SK-N-SH (cell line): ENCODE results near the gene HAGH. TPM values are rescaled to one million over a fixed set of nuclear protein-coding genes. Genes with fewer than 3 reads are reported as not detected.

Experiments
- CTCF ChIA-PET: fragments of 300-600, 350-600 bp; formaldehyde crosslinking; extraction: SDS; loops from one replicate; lab custom pipeline; 2021; lab: Yijun Ruan, JAX
- POLR2A ChIA-PET: fragments of 350-600 bp; sonication (Branson Sonifier 250); formaldehyde crosslinking; extraction: SDS; loops from one replicate; lab custom pipeline; 2020; ENCODE audit warnings: antibody characterized with exemption, inconsistent platforms; lab: Yijun Ruan, JAX
- DNase-seq: peaks from one replicate; pipeline ENCODE4 v3.0.0; 2012
- H2AFZ ChIP-seq: fragments of 200-600 bp; sonication (generic); 2 replicates; pipeline ENCODE4 v1.8.1; 2016; ENCODE audit warnings: antibody characterized with exemption, mild to moderate bottlenecking, low read depth
- H3F3A ChIP-seq: fragments of 200-600 bp; sonication (generic); replicated peaks from 2 replicates; pipeline ENCODE3; 2016; ENCODE audit warnings: antibody characterized with exemption, mild to moderate bottlenecking; ENCODE audit not compliant: insufficient read depth
- H3K27ac ChIP-seq, 2 experiments: fragments of 200-500 bp in 1 of 2; fragments of 200-600 bp in 1 of 2; sonication (Bioruptor generic) in 1 of 2; sonication (generic), shearing (Covaris generic) in 1 of 2; 2 replicates each; pipeline versions ENCODE4 v1.5.1 to v1.6.1; 2014 to 2016; ENCODE audit warnings: low read depth in 2 of 2, inconsistent platforms in 1 of 2, low read length in 1 of 2, mild to moderate bottlenecking in 1 of 2, mixed read lengths in 1 of 2
- H3K27me3 ChIP-seq: fragments of 200-600 bp; sonication (generic), shearing (Covaris generic); 2 replicates; pipeline ENCODE4 v1.6.1; 2016; ENCODE audit warnings: mixed run types; ENCODE audit not compliant: insufficient read depth
- H3K36me3 ChIP-seq, 2 experiments: fragments of 200-500 bp in 1 of 2; fragments of 200-600 bp in 1 of 2; sonication (Bioruptor generic) in 1 of 2; sonication (generic) in 1 of 2; replicated peaks in 1 of 2; 2 replicates each; pipeline versions ENCODE3 to v1.5.1; 2014 to 2016; ENCODE audit warnings: low read length in 1 of 2, mild to moderate bottlenecking in 1 of 2; ENCODE audit not compliant: insufficient read depth in 2 of 2, control insufficient read depth in 1 of 2
- H3K4me1 ChIP-seq, 2 experiments: fragments of 200-500 bp in 1 of 2; fragments of 200-600 bp in 1 of 2; sonication (Bioruptor generic) in 1 of 2; sonication (generic), shearing (Covaris generic) in 1 of 2; 2 replicates each; pipeline versions ENCODE4 v1.5.1 to v1.6.1; 2014 to 2016; ENCODE audit warnings: low read depth in 1 of 2, low read length in 1 of 2, mixed run types in 1 of 2; ENCODE audit not compliant: insufficient read depth in 2 of 2, control insufficient read depth in 1 of 2
- H3K4me2 ChIP-seq: fragments of 200-600 bp; sonication (generic), shearing (Covaris generic); 2 replicates; pipeline ENCODE4 v1.6.1; 2017; ENCODE audit warnings: mixed run types
- H3K4me3 ChIP-seq, 2 experiments: fragments of 200-500 bp in 1 of 2; fragments of 200-600 bp in 1 of 2; sonication (Bioruptor generic) in 1 of 2; sonication (generic), shearing (Covaris generic) in 1 of 2; 2 replicates each; pipeline versions ENCODE4 v1.5.1 to v1.8.1; 2014 to 2016; ENCODE audit warnings: low read depth in 2 of 2, inconsistent platforms in 1 of 2, low read length in 1 of 2, mild to moderate bottlenecking in 1 of 2, mixed read lengths in 1 of 2, moderate library complexity in 1 of 2
- H3K79me2 ChIP-seq: fragments of 200-600 bp; sonication (generic); 2 replicates; pipeline ENCODE4 v1.8.1; 2017; ENCODE audit warnings: mild to moderate bottlenecking; ENCODE audit not compliant: insufficient read depth
- H3K9ac ChIP-seq: fragments of 200-600 bp; sonication (generic); 2 replicates; pipeline ENCODE4 v1.6.1; 2017; ENCODE audit warnings: mixed run types
- H3K9me2 ChIP-seq: fragments of 200-600 bp; sonication (generic); 2 replicates; pipeline ENCODE4 v1.6.1; 2017; ENCODE audit warnings: mixed run types
- H3K9me3 ChIP-seq: fragments of 200-600 bp; sonication (generic); 2 replicates; pipeline ENCODE4 v1.6.1; 2017; ENCODE audit warnings: mixed run types, mild to moderate bottlenecking, moderate library complexity
- H4K20me1 ChIP-seq: fragments of 200-600 bp; sonication (generic); 2 replicates; pipeline ENCODE4 v1.6.1; 2017; ENCODE audit warnings: mild to moderate bottlenecking, mixed run types; ENCODE audit not compliant: insufficient read depth
- CHD2 ChIP-seq: fragments of 150-350 bp; IDR thresholded peaks from 2 replicates; pipeline ENCODE4 v1.6.1; 2018; ENCODE audit warnings: low read length; ENCODE audit not compliant: partially characterized antibody
- EP300 ChIP-seq, 2 experiments: IDR thresholded peaks; 2 replicates each; pipeline versions ENCODE4 v1.4.0 to v1.6.1; 2012; ENCODE audit warnings: borderline replicate concordance in 1 of 2, low read depth in 1 of 2, low read length in 1 of 2
- EZH2phosphoT487 ChIP-seq: fragments of 200-600 bp; sonication (generic); IDR thresholded peaks from 2 replicates; pipeline ENCODE4 v1.6.1; 2017; ENCODE audit warnings: low read depth, mixed run types, mild to moderate bottlenecking, antibody characterized with exemption, moderate library complexity, borderline replicate concordance
- GABPA ChIP-seq: IDR thresholded peaks from 2 replicates; pipeline ENCODE4 v1.4.0; 2012; ENCODE audit warnings: low read depth, mild to moderate bottlenecking
- GATA2 ChIP-seq: sonication (generic); formaldehyde crosslinking; IDR thresholded peaks from 2 replicates; pipeline ENCODE4 v1.5.0; 2020; ENCODE audit warnings: mild to moderate bottlenecking, missing genetic modification reagents
- MXI1 ChIP-seq: IDR thresholded peaks from 2 replicates; pipeline ENCODE4 v1.6.1; 2012; ENCODE audit warnings: mild to moderate bottlenecking, low read depth, low read length, improper control_type of control experiment
- RAD21 ChIP-seq: IDR thresholded peaks from 2 replicates; pipeline ENCODE4 v1.6.1; 2012; ENCODE audit warnings: mild to moderate bottlenecking, low read length
- SIN3A ChIP-seq: IDR thresholded peaks from 2 replicates; pipeline ENCODE4 v1.6.1; 2012; ENCODE audit warnings: low read depth, mild to moderate bottlenecking, low read length, moderate library complexity, borderline replicate concordance
- TCF12 ChIP-seq: IDR thresholded peaks from 2 replicates; pipeline ENCODE4 v1.4.0; 2012
- TEAD4 ChIP-seq: IDR thresholded peaks from 2 replicates; pipeline ENCODE4 v1.4.0; 2012; ENCODE audit warnings: mild to moderate bottlenecking, borderline replicate concordance; ENCODE audit not compliant: insufficient read depth
- YY1 ChIP-seq: IDR thresholded peaks from 2 replicates; pipeline ENCODE4 v1.4.0; 2012; ENCODE audit warnings: low read depth, mild to moderate bottlenecking
- WGBS: methylation state at CpG from one replicate; pipeline ENCODE4 v1.1.6; 2017; ENCODE audit warnings: low lambda C conversion rate; 5-methylcytosine and 5-hydroxymethylcytosine counted together
- polyA plus RNA-seq, 3 experiments: library from polyadenylated mRNA; depleted of rRNA; stranded (reverse); fragments of >200 nt; gene quantifications; 2 replicates each; pipeline ENCODE4 v1.2.3, GENCODE V29; 2012
- TF ChIP-seq, protein P1 (sequence below): IDR thresholded peaks from 2 replicates; pipeline ENCODE4 v1.4.0; 2012; ENCODE audit warnings: low read depth, borderline replicate concordance
- TF ChIP-seq, protein P2 (sequence below): IDR thresholded peaks from 2 replicates; pipeline ENCODE4; 2012
- TF ChIP-seq, protein P3 (sequence below): IDR thresholded peaks from 2 replicates; pipeline ENCODE4 v1.4.0; 2012; ENCODE audit warnings: low read depth, borderline replicate concordance
- TF ChIP-seq, protein P4 (sequence below): IDR thresholded peaks from 2 replicates; pipeline ENCODE4 v1.6.1; 2012; ENCODE audit warnings: mild to moderate bottlenecking, low read depth, low read length, moderate library complexity

HAGH gene
- polyA plus RNA-seq, 1 of the 3 experiments (the other 2 are of a cell fraction) = 138 TPM

DNA sequence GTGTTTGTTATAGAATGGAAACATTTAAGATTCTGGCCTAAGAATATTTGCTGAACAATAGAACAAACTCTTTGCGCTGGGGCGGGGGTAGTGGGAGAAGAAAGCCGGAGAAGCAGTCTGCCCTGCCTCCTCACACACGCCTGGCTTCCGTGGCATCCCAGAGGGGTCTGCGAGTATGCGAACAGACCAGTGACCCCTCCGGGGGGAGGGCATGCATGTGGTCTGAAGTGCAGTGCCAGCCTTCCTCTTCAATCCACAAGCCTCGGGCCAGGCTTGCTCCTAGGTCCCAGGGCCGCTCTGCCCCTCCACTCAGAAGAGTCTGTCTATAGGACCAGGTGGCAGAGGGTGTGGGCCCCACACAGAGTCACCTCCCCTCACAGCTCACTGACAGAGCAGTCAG, 19.0 kb downstream of the HAGH start:
- WGBS = 92% methylated on average over 9 of the region's 10 CpGs
- Histone ChIP-seq H3K4me2 (no peak overlapping the region), H3K9me3 (no peaks in the 10 kb centered on the region), H3K79me2 (peaks cover 3% of the 10 kb centered on the region; the same call in 1 of the 2 replicates), H3K4me3 (no peak overlapping the region), H3K9ac (no peak overlapping the region), H4K20me1 (no peaks in the 10 kb centered on the region), H3K27me3 (no peaks in the 10 kb centered on the region), H3F3A (no peaks in the 10 kb centered on the region), H3K27ac (no peak overlapping the region), H3K9me2 (no peaks in the 10 kb centered on the region), H3K4me1 (no peaks in the 10 kb centered on the region), H2AFZ (no peak overlapping the region), H3K36me3 (peaks cover 8 to 10% of the 10 kb centered on the region in 2 experiments)
- POLR2A ChIA-PET = interaction anchor here (0.6 kb wide), 1 partner anchor 12 kb away, joined by 3 read pairs; no protein-coding TSS in a partner anchor
- no peak for DNase-seq
- CTCF ChIA-PET = no interaction called here
- TF ChIP-seq, protein P1, sequence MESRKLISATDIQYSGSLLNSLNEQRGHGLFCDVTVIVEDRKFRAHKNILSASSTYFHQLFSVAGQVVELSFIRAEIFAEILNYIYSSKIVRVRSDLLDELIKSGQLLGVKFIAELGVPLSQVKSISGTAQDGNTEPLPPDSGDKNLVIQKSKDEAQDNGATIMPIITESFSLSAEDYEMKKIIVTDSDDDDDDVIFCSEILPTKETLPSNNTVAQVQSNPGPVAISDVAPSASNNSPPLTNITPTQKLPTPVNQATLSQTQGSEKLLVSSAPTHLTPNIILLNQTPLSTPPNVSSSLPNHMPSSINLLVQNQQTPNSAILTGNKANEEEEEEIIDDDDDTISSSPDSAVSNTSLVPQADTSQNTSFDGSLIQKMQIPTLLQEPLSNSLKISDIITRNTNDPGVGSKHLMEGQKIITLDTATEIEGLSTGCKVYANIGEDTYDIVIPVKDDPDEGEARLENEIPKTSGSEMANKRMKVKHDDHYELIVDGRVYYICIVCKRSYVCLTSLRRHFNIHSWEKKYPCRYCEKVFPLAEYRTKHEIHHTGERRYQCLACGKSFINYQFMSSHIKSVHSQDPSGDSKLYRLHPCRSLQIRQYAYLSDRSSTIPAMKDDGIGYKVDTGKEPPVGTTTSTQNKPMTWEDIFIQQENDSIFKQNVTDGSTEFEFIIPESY = no peak
- TF ChIP-seq TCF12 (no peak), SIN3A (no peak), CHD2 (no peak), RAD21 (no peak), TEAD4 (no peak)
- TF ChIP-seq, protein P2, sequence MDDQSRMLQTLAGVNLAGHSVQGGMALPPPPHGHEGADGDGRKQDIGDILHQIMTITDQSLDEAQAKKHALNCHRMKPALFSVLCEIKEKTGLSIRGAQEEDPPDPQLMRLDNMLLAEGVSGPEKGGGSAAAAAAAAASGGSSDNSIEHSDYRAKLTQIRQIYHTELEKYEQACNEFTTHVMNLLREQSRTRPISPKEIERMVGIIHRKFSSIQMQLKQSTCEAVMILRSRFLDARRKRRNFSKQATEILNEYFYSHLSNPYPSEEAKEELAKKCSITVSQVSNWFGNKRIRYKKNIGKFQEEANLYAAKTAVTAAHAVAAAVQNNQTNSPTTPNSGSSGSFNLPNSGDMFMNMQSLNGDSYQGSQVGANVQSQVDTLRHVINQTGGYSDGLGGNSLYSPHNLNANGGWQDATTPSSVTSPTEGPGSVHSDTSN = no peak
- TF ChIP-seq, protein P3, sequence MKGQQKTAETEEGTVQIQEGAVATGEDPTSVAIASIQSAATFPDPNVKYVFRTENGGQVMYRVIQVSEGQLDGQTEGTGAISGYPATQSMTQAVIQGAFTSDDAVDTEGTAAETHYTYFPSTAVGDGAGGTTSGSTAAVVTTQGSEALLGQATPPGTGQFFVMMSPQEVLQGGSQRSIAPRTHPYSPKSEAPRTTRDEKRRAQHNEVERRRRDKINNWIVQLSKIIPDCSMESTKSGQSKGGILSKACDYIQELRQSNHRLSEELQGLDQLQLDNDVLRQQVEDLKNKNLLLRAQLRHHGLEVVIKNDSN = no peak

DNA sequence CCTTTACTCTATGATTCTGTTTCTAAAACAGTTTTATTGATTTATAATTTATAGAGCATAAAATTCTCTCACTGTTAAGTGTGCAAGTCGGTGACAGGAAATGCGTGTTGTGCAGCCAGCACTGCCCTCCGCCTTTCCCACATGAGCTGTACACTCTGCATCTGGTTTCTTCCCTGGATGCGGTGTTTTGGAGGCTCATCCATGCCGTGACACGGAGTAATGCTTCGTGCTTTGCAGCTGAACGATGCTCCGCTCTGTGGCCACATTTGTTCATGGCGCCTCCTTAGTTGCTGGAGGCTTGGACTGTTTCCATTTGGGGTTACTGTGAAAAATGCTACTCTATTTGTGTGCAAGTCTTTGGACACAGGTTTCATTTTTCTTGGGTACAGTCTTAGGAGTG, 25.9 kb downstream of the HAGH start:
- no peak for TF ChIP-seq EP300 (IDR thresholded peaks at IDR 0.05; ENCODE audit: borderline replicate concordance in 1 of 2, low read depth in 1 of 2, low read length in 1 of 2)
- no peak for TF ChIP-seq GATA2 (CRISPR knock-in tag)
- no peak for TF ChIP-seq YY1
- TF ChIP-seq GABPA = no peak
- TF ChIP-seq, protein P4, sequence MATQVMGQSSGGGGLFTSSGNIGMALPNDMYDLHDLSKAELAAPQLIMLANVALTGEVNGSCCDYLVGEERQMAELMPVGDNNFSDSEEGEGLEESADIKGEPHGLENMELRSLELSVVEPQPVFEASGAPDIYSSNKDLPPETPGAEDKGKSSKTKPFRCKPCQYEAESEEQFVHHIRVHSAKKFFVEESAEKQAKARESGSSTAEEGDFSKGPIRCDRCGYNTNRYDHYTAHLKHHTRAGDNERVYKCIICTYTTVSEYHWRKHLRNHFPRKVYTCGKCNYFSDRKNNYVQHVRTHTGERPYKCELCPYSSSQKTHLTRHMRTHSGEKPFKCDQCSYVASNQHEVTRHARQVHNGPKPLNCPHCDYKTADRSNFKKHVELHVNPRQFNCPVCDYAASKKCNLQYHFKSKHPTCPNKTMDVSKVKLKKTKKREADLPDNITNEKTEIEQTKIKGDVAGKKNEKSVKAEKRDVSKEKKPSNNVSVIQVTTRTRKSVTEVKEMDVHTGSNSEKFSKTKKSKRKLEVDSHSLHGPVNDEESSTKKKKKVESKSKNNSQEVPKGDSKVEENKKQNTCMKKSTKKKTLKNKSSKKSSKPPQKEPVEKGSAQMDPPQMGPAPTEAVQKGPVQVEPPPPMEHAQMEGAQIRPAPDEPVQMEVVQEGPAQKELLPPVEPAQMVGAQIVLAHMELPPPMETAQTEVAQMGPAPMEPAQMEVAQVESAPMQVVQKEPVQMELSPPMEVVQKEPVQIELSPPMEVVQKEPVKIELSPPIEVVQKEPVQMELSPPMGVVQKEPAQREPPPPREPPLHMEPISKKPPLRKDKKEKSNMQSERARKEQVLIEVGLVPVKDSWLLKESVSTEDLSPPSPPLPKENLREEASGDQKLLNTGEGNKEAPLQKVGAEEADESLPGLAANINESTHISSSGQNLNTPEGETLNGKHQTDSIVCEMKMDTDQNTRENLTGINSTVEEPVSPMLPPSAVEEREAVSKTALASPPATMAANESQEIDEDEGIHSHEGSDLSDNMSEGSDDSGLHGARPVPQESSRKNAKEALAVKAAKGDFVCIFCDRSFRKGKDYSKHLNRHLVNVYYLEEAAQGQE = no peak
- TF ChIP-seq, protein P2 = no peak
- no peak for TF ChIP-seq EZH2phosphoT487
- TF ChIP-seq MXI1 = no peak
- TF ChIP-seq, all 33 proteins: peak for 0
- H3F3A ChIP-seq = no peaks in the 10 kb centered on the region
- no peak overlapping the region for H2AFZ ChIP-seq
- 48% methylated on average over 9 of the region's 10 CpGs for WGBS
- CTCF ChIA-PET = no interaction called here
- H3K36me3 ChIP-seq = peaks cover 0 to 4% of the 10 kb centered on the region in 2 experiments
- H3K9me3 ChIP-seq = no peaks in the 10 kb centered on the region
- no peaks in the 10 kb centered on the region for H3K79me2 ChIP-seq
- no peak overlapping the region for H3K4me3 ChIP-seq
- no peak overlapping the region for H3K4me2 ChIP-seq
- no peak for DNase-seq
- H3K9me2 ChIP-seq = no peaks in the 10 kb centered on the region
- no peaks in the 10 kb centered on the region for H3K4me1 ChIP-seq
- POLR2A ChIA-PET = no interaction called here
- H3K9ac ChIP-seq = no peak overlapping the region
- H3K27me3 ChIP-seq = no peaks in the 10 kb centered on the region
- H3K27ac ChIP-seq = no peak overlapping the region
- no peaks in the 10 kb centered on the region for H4K20me1 ChIP-seq
